GM21367 (cell line): ENCODE measurements around the gene ACKR2.

Experiments
- ATAC-seq: cut with Tn5 transposase; IDR thresholded peaks from one replicate; pipeline ENCODE4 v1.9.1; 2021; ENCODE audit not compliant: unreplicated experiment

Gene ACKR2

DNA sequence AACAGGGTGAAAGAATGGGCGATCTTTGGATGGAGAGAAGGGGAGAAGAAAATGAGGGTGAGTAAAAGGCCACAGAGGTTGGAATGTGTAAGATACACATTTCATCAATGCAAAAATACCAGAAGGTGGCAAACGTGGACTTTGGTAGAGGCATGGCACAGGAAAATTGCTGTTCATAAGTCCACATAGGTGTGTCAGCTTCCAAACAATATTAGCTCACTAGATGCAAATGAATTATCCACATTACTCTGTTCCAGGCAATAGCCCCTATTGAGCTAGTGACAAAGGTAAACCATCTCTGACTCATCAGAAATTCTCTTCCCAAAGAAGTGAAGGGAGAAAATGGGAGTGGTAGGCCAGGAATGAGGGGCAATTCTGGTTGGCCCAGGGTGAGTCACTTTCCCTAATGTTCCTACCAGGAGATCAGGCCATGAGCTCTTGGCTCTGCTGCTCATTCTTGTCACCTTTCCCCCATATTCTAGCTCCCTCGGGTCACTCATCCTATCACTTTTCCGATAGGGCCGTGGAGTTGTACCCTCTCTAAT, 19.9 kb downstream of the ACKR2 start:
- ATAC-seq: no peak

DNA sequence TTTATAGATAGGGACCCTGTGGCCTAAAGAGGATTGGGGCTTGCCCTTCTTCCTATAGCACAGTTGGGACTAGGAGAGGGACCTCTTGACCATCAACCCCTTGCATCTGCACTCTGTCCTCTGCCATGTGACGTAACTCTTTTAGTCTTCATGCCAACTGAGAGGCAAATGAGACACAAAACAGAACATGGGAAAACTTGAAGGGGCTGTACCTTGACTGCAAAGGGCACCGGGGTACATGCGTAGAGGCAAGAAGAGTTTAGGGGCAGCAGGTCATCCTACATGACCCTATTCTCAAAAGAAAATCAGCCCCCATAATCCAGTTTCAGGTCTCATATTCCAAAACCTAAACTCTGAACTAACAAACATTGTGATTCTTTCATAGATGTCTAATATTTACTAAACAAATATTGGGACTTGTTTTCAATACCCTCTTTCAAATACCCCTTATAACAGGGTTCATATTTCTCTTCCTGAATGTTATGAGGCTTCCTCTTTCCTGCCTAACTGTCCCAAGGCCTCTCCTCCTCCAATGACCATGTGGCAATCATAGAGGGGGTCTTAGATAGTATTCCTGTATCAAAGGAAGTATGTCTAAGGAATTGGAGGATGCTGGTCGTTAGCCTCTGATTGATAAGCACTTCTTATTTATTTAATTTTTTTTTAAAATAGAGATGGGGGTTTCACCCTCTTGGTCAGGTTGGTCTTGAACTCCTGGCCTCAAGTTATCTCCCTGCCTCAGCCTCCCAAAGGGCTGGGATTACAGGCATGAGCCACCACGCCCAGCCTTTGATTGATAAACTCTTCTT, 20.6 kb downstream of the ACKR2 start:
- no peak for ATAC-seq

DNA sequence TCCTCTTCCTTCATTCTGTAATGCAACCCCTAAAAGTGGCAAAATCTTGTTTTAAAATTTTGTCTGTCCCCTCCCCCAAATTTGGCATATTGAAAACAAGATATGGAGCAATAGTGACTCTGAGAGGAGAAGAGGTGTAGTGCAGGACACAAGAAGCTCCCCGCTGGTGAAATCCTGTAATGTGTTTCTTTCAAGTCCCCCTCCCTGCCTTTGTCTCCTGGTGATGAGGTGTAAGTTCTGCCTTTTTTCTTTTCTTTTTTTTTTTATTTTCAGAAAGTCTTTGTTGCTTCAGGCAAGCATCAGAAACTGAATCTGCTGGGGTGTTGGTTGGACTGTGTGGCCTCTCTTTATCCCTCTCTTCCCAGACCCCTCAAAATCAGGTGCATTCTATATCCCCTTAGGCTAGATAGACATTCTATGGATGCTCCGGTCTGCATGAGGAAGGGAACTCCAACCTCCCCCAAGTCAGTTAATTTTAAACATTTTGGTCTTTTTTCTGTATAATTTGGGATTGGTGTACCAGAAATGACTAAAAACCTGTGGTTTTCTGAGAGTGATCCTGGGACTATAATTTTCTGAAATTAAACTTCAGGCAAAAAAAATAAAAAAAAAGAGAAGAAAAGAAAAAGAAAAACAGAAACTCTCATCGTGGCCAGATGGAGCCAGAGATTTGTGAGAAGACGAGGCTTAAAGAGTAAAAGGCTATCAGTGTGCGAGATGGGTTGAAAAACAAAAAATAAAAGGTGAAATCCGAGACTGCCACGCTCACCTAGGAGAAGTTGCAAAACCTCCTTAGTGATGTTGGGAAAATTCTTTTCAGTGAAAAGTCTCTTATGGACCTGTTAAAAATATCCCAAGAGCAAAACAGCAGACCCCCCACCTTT, 21.4 kb downstream of the ACKR2 start:
- ATAC-seq: no peak

DNA sequence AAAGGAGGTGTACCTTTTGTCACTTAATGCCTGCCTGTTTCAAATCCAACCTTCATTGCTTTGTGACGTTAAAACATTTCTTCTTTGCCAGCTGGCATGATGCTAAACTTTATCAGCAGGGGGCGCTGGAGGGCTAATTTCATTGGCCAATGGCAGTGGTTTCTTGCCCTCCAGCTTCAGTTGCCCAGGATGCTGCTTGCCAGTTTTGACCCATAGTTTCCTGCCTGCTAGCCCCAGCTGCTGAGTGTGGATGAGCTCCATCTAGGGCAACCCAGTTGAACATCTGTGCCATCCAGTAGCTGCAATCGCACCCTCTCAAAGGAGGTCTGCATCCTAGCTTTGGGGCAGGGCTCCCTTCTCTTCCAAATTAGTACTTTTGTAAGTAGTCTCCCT, 22.1 kb downstream of the ACKR2 start:
- ATAC-seq: no peak

GRCh38 chr3:42836150-42837123, 27.2 kb downstream of the ACKR2 start:
- ATAC-seq: no peak

DNA sequence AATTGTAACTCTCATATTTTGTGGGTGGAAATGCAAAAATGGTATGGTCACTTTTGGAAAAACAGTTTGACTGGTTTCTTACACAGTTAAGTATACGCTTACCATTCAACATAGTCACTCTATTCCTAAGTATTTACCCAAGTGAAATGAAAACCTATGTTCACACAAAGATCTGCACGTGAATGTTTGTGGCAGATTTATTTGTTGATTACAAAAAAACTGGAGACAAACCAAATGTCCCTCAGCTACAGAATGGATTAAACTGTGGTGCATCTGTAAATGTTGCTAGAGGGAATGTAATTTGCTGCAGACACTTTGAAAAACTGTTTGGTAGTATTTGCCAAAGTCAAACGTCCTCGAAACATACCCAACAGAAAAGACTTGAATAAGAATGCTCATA, 29.3 kb downstream of the ACKR2 start:
- no peak for ATAC-seq

DNA sequence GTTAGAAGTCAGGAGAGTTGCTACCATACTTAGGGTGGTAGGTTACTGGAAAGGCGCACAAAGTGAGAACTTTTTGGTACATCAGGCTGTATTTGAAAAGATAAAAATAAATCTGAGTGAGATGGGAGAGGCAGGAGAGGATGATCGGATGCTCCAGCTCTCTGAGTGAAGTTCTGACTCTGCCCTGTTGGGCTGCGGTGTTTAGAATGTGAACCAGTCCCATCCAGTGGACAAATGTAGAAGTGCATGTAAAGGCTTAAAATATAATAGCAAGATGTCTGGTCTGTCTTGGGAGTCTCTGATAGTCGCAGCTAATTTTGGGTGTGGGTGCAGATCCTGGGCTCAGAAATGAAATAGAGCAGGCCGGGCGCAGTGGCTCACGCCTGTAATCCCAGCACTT, 30.4 kb downstream of the ACKR2 start:
- ATAC-seq: peak; percentile 87

DNA sequence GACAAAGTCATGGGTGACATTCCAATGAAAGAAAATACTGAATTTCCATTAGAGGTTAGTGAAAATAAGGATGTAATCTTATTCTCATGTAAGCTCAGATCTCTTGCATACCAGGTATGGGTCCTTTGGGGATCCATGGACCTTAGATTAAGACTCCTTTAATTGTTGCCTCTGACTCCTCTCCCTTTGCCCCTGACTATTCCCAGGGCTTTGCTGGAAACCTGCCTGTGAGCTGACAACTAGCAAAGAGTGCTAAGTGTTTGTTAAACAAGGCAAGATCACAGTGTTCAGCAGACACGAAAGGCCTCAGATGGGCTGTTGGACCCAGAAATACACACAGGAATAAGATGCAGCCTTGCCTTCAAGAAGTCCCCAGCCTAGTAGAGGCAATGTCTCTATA, 32.1 kb downstream of the ACKR2 start:
- no peak for ATAC-seq

DNA sequence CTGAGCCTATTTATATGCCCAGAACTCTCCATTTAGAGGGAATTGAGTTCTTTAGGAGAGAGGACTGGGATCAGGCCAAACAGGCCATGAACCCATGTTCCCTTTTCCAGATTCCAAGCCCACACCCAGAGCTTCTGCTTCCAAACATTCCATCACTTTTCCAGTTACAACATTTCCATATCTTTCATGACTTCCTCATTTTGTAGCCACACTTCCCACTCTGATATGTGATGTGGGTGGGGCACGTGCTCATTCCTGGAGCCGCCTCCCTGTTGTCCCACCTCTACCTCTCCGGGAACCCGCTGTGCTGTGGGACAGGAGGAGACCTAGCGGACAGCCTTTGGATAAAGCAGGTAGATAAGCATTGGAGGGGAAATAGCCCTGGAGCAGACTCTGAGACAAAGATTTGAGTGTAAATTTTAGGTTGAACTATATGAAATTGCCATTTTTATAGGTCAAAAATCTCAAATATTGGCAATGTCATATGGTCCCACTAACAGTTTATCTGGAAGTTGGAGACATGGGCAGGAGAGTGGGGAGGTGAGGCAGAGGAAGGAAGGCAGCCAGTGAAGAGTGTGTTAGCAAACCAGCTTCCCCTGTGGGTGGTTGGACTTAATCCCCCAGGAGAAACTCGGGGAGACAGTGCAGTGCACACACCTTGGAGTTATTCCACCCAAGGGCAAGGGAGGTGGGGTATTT, 34.6 kb downstream of the ACKR2 start:
- ATAC-seq: no peak

- no peak for ATAC-seq
These were observed 35.1 kb downstream of the ACKR2 start for GRCh38 chr3:42844412-42844713.

GRCh38 chr3:42844815-42845214, 35.6 kb downstream of the ACKR2 start:
- ATAC-seq: no peak

DNA sequence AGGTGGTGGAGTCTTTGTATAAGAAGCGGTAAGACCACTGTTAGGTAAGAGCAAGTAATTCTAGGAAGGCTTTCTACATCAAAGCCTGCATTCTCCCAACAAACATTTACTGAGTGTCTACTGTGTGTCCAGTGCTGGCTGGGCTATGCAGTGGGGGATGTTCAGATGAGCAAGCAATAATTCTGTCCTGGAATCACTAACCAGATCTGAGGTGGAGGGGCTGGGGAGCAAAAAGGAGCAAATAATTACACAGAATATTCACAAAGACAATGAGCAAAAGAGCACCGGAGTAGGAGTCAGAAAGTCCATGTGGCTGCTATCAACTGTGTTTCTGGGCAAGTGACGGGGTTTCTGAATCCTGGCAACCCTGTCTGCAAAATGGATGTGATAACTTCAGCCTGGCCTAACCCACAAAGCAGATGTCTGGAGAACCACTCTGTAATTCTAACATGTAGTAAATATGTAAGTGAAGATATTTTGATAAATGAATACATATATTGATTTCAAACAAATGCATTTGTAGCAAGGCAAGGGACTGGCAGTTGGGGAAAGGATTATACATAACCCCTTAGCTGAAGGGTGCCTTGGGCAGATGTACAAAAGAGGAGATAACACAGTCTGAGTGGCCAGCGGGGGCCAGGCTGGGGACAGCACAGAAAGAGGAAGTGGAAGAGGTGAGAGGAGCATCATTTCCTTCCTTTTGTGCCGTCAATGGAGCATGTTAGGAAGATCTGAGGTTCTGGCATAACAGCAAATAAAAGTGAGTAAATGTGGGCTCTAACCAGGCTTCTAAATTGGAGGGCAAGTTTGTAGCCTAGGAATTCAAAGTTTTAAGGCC, 37.7 kb downstream of the ACKR2 start:
- peak; percentile 51 for ATAC-seq

DNA sequence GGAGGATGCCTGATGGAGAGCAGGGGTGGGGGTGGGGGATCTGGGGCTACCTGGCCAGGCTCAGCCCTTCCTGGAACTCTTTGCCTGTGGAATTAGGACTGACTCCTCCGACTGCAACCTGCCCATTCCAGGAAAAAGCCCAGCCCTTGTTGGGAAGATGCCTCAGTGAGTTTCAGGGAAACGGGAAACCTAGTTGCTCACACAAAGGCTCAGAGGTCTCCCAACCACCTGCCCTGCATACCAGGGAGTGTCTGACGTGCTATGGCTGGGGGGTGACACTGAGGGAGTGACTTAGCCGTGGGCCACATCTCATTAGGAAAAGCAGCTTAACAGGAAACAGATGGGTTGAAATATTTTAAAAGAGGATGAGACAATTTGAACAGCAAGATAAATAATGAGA, 38.5 kb downstream of the ACKR2 start:
- no peak for ATAC-seq

DNA sequence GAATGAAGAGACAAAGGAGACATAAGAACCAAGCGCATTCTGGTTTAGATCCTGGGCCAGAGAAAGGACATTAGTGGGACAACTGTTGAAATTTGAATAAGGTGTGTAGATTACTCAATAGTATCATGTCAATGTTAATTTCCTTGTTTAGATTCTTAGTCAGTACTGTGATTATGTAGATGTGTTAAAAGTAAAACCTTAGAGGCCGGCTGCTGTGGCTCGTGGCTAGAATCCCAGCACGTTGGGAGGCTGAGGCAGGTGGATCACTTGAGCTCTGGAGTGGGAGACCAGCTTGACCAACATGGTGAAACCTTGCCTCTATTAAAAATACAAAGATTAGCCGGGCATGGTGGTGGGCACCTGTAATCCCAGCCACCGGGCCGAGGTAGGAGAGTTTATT, 39.8 kb downstream of the ACKR2 start:
- ATAC-seq: no peak

DNA sequence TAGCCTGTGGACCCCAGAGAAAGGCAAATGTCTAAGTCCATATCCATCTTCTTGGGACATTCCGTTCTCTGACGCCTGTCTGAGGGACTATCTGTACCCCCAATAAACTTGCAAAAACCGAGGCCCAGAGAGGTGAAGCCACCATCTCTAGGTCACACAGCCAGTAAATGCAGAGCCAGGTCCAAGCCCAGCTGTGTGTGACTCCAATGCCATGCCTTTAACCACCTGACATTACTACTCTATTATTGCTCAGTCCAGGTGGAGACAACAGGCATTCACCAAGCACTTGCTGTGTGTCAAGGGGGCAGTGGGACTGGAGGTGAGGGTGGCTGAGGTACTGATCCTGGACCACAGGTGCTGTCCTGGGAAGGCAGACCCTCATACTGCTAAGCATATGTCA, 41.0 kb downstream of the ACKR2 start:
- no peak for ATAC-seq

- no peak for ATAC-seq
These were observed 42.1 kb downstream of the ACKR2 start for GRCh38 chr3:42851228-42851834.

DNA sequence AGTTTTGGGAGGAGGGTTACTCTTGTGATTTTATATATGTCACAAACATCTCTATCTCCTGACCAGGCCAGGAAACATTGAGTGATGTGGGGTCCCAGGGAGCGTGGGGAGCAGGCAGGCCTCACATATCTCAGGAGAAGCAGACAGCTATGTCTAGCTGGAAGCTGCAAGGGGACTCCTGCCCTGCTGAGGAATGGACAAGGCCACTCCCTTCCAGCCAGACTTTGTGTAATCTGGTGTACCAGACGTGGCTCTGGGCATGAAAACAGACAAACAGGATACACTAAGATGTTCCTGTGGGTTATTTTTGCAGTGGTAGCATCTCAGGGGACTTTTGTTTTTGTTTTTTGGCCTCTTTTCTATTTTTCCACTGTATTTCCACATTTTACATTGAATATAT, 43.2 kb downstream of the ACKR2 start:
- ATAC-seq: no peak

DNA sequence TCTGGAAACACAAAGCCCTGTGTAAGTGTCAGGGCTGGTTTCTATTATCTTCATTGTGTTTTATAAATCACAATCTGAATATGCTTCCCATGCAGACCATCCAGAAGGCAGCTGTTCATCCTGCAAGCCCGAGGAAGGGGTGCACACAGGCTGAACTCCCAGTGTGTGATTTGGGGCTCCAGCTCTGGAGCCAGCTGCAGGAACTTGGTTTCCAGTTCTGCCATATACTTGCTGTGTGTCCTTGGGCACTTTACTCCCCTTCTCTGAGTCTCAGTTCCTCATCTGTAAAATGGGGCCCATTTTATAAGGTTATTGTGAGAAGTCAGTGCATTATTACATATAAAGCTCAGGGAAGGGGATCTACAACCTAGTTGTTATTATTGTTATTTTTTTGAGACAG, 43.8 kb downstream of the ACKR2 start:
- ATAC-seq: no peak

GRCh38 chr3:42853739-42854302, 44.6 kb downstream of the ACKR2 start:
- ATAC-seq: no peak
